Tibial nerve (tissue), 4 donors: ENCODE measurements around the gene UTP4. TPM values are rescaled to one million over a fixed set of nuclear protein-coding genes. Genes with fewer than 3 reads are reported as not detected.

Source experiments
- DNase-seq, 2 donors: peaks; one replicate each; pipeline ENCODE4 v3.0.0-alpha.2; 2019; ENCODE audit warnings: low spot score in 2 of 2
- H3K27ac ChIP-seq, 4 donors: fragments of 200-600 bp; sonication (generic) in 3 of 4; one replicate each; pipeline ENCODE4 v1.5.1; 2017 to 2019; ENCODE audit warnings: mild to moderate bottlenecking in 1 of 4
- H3K27me3 ChIP-seq, 2 donors: fragments of 200-600 bp; sonication (generic) in 1 of 2; one replicate each; pipeline versions ENCODE4 v1.5.1 to v1.6.0; 2017 to 2019
- H3K36me3 ChIP-seq, 3 donors: fragments of 200-600 bp; sonication (generic); one replicate each; pipeline ENCODE4 v1.5.1; 2018 to 2019
- H3K4me1 ChIP-seq, 4 donors: fragments of 200-600 bp; sonication (generic) in 3 of 4; one replicate each; pipeline ENCODE4 v1.5.1; 2017 to 2019
- H3K4me3 ChIP-seq, 4 donors: fragments of 200-600 bp; sonication (generic) in 3 of 4; one replicate each; pipeline ENCODE4 v1.5.1; 2017 to 2019; ENCODE audit warnings: mild to moderate bottlenecking in 1 of 4, moderate library complexity in 1 of 4
- H3K9me3 ChIP-seq, 4 donors: fragments of 200-600 bp; sonication (generic) in 3 of 4; one replicate each; pipeline ENCODE4 v1.5.1; 2017 to 2019
- EP300 ChIP-seq, 2 donors: sonication (generic); formaldehyde crosslinking; IDR thresholded peaks; one replicate each; pipeline ENCODE4 v1.6.1; 2017; ENCODE audit warnings: antibody characterized with exemption in 2 of 2, mild to moderate bottlenecking in 1 of 2
- POLR2A ChIP-seq, 2 donors: fragments of 450-650 bp; IDR thresholded peaks; one replicate each; pipeline ENCODE4 v1.6.1; 2017; ENCODE audit warnings: antibody characterized with exemption in 2 of 2, mild to moderate bottlenecking in 2 of 2, moderate library complexity in 2 of 2
- WGBS, 2 donors: methylation state at CpG; one replicate each; pipeline ENCODE4 v1.1.5; 2018; 5-methylcytosine and 5-hydroxymethylcytosine counted together
- total RNA-seq, 4 donors: library from RNA; depleted of rRNA; stranded (reverse); fragments of >200 nt; gene quantifications; one replicate each; pipeline ENCODE4 v1.1.0, GENCODE V29; 2016
- TF ChIP-seq, protein P1 (sequence below), 5 experiments: fragments of 200-600 bp in 3 of 5; fragments of 450-650 bp in 2 of 5; sonication (generic) in 3 of 5; IDR thresholded peaks; one replicate each; pipeline ENCODE4 v1.5.1; 2016 to 2019; ENCODE audit warnings: antibody characterized with exemption in 5 of 5, mild to moderate bottlenecking in 3 of 5, moderate library complexity in 2 of 5

UTP4 gene
- total RNA-seq, 4 donors from 2014 or later, result 17.6 to 48.0 (median 24.1) TPM

DNA sequence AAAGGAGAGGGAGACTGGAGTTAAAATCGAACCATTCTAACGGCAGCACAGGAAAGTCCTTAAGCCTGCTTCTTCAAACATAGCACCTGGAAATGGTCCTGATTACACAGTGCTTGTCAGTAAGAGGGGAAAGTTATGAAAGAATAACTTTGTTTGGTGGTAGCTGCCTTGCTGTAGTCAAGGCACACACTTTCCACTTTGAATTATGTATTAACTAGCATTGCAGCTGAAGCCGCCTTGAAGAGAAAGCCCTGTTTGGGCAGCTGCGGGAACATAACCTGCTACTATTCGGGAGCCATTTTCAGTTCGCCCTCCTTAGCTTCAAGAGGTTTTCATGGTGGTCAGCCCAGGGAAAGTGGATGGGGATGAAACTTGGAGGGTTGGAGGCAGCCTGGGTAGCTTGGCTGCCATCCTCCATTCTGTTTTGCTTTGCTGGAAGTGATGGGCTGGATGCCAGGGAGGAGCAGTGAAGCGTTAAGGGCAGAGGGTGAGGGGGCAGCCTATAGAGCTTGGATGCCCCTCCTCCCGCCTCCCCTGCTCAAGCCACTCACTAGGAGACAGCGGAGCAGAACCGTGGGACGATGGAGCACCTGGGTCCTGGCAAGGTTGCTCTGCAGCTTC lies 32.3 kb upstream of the UTP4 start:
- 41 to 52% methylated on average over 11 of the region's 11 CpGs for WGBS, 2 donors
- TF ChIP-seq, protein P1, sequence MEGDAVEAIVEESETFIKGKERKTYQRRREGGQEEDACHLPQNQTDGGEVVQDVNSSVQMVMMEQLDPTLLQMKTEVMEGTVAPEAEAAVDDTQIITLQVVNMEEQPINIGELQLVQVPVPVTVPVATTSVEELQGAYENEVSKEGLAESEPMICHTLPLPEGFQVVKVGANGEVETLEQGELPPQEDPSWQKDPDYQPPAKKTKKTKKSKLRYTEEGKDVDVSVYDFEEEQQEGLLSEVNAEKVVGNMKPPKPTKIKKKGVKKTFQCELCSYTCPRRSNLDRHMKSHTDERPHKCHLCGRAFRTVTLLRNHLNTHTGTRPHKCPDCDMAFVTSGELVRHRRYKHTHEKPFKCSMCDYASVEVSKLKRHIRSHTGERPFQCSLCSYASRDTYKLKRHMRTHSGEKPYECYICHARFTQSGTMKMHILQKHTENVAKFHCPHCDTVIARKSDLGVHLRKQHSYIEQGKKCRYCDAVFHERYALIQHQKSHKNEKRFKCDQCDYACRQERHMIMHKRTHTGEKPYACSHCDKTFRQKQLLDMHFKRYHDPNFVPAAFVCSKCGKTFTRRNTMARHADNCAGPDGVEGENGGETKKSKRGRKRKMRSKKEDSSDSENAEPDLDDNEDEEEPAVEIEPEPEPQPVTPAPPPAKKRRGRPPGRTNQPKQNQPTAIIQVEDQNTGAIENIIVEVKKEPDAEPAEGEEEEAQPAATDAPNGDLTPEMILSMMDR (IDR thresholded peaks at IDR 0.05), result no peak
- no peak for TF ChIP-seq POLR2A (IDR thresholded peaks at IDR 0.05)
- peaks cover 0 to 2% (median 0%) of the 10 kb centered on the region in 4 donors for H3K4me1 ChIP-seq
- H3K36me3 ChIP-seq, result no peaks in the 10 kb centered on the region
- no peak overlapping the region for H3K4me3 ChIP-seq
- H3K9me3 ChIP-seq, result no peaks in the 10 kb centered on the region
- peaks cover 0 to under 1% of the 10 kb centered on the region in 2 donors for H3K27me3 ChIP-seq
- no peak overlapping the region for H3K27ac ChIP-seq
- no peak for DNase-seq

DNA sequence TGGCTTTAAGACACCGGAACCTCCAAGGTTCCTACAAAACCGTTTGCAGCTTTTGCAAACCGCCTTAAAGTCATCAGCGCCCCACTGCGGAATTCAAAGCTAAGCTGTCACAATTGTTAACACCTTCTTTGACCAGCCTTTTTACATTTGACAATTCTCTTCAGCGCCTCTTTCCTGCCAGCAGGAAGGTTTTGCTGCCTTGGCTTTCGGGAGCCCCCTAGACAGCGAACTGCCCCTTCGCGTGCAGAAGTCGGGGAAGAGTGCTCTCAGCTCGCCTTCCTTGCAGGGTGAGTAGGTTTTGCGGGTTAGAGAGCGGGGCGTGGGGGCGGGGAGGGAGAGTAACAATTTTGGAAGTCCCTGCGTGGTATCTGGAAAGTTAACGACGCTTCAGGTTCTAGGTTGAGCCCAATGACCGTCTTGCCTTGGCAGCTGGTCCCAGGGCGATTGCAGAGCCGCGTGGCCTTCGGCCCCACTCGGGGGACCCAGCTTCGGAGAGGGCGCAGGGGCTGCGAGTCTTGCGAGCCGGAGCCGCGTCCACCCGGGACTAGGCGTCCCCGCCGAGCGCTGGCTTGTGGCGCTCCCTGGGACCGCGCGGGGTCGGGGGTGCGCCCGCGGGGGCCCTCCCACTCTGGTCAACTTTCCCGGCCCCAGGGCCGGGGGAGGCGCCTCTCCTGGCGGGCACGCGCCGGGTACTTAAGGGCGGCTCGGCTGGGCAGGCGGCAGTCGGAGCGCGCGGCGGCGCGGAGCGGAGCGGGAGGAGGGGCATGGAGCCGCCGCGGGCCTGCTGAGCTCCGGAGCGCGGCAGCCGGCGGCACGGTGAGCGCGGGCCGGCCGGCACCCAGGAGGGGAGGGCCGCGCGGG lies 26.7 kb upstream of the UTP4 start, which contains the start of gene HAS3:
HAS3 (plus strand) TSS at position 153 of the 861 bp plus-strand sequence. CDS start 3,743 bp downstream, outside the sequence.
- WGBS, 2 donors, result 1% methylated on average over 41 to 64 of the region's 80 CpGs
- H3K4me1 ChIP-seq, result peaks cover 0 to 34% (median 23%) of the 10 kb centered on the region in 4 donors
- no peak for DNase-seq
- H3K4me3 ChIP-seq, result peak within 1 kb of the TSS; percentile 25 to 57 (median 52)
- peaks cover 0 to 27% of the 10 kb centered on the region in 2 donors for H3K27me3 ChIP-seq
- peaks cover 0 to 18% (median 6%) of the 10 kb centered on the region in 3 donors for H3K36me3 ChIP-seq
- H3K9me3 ChIP-seq, result no peaks in the 10 kb centered on the region
- no peak within 1 kb of the TSS for H3K27ac ChIP-seq
- TF ChIP-seq, protein P1 (IDR thresholded peaks at IDR 0.05), result no peak
- TF ChIP-seq POLR2A (IDR thresholded peaks at IDR 0.05) (no peak), EP300 (IDR thresholded peaks at IDR 0.05) (no peak)

DNA sequence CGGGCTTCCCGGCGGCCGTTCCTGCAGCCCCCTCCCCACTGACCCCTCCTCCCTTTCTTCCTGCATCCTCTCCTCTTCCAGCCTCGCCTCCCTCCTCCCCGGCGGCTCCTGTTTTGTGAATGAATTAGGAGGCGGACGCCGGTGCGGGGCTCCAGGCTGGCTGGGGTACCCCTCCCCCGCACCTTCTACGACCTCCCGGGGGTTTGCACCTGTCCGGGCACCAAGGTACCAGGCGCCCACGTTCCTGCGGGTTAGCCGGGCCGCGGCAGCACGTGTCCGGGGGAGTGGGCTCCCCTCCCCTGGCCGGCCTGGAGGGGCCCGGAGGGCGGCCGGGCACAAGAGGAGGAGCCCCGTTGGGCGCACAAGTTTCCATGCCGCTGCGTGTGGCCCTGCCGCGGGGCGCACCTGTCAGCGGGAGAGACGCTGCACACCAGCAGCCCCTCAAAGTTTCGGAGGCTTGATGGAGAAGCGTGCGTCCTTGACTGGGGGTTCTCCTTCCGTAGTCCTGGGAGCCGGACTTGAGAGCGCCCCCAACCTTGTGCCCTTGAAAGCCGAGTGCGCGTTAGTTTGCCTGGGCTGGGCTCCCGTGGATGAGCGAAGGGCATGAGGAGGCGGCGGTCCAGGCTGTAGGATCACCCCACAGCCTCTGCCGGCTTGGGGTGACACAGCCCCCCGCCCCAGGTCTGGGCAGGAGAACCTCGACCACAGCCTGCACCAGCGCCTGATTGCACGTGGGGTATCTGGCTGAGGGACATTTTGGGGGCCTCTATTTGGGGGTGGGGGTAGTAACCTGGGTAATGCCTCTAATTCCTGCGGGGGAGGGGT lies 25.7 kb upstream of the UTP4 start:
- WGBS, 2 donors, result 0 to 1% methylated on average over 21 to 26 of the region's 55 CpGs
- Histone ChIP-seq H3K27ac (no peak overlapping the region), H3K9me3 (no peaks in the 10 kb centered on the region), H3K36me3 (peaks cover 0 to 28% (median 6%) of the 10 kb centered on the region in 3 donors), H3K27me3 (peaks cover 0 to 27% of the 10 kb centered on the region in 2 donors), H3K4me3 (peak overlapping the region in 3 of 4 donors; percentile 25 to 57 (median 33)), H3K4me1 (peaks cover 0 to 34% (median 23%) of the 10 kb centered on the region in 4 donors)
- no peak for DNase-seq
- TF ChIP-seq, protein P1 (IDR thresholded peaks at IDR 0.05), result no peak
- TF ChIP-seq POLR2A (IDR thresholded peaks at IDR 0.05), result no peak
- no peak for TF ChIP-seq EP300 (IDR thresholded peaks at IDR 0.05)

DNA sequence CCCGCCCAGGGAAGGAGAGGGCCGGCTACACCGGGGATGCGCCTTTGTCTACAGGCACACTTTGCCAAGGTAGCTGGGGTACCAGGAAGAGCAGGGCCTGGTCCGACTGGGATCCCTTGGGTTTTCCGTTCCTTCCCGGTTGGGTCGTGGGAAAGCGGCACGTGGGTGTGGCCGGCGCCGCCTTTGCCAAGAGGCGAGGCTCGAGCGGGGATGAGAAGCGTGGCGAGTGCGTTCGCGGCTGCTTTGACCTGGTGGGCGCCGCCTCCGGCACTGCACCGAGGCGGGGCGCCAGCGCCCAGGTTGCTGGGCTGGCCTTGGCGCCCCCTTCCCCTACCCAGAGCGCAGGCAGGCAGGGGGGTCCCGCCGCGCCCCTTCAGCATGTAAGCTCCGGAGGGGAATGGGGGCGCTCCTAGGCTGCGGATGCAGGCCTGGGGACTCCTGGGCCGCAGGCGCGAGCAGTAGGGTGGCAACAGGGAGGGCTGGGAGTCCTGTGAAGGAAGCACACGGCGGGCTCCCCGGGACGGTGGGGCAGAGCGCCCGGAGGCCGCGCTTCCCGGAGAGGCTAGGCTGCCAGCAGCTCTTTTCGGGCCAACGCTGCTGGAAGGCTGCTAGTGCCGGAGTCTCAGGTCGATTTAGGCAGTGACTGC lies 25.0 kb upstream of the UTP4 start:
- Histone ChIP-seq H3K36me3 (peaks cover 0 to 35% (median 6%) of the 10 kb centered on the region in 3 donors), H3K4me1 (peaks cover 0 to 34% (median 23%) of the 10 kb centered on the region in 4 donors), H3K27me3 (peaks cover 0 to 27% of the 10 kb centered on the region in 2 donors), H3K4me3 (peak overlapping the region; percentile 2 to 57 (median 20)), H3K9me3 (no peaks in the 10 kb centered on the region), H3K27ac (no peak overlapping the region)
- 4 to 9% methylated on average over 26 to 38 of the region's 52 CpGs for WGBS, 2 donors
- TF ChIP-seq, protein P1 (IDR thresholded peaks at IDR 0.05), result no peak
- no peak for TF ChIP-seq EP300 (IDR thresholded peaks at IDR 0.05)
- DNase-seq, result no peak
